ENCODE results near the gene RAX.

Gene RAX

DNA sequence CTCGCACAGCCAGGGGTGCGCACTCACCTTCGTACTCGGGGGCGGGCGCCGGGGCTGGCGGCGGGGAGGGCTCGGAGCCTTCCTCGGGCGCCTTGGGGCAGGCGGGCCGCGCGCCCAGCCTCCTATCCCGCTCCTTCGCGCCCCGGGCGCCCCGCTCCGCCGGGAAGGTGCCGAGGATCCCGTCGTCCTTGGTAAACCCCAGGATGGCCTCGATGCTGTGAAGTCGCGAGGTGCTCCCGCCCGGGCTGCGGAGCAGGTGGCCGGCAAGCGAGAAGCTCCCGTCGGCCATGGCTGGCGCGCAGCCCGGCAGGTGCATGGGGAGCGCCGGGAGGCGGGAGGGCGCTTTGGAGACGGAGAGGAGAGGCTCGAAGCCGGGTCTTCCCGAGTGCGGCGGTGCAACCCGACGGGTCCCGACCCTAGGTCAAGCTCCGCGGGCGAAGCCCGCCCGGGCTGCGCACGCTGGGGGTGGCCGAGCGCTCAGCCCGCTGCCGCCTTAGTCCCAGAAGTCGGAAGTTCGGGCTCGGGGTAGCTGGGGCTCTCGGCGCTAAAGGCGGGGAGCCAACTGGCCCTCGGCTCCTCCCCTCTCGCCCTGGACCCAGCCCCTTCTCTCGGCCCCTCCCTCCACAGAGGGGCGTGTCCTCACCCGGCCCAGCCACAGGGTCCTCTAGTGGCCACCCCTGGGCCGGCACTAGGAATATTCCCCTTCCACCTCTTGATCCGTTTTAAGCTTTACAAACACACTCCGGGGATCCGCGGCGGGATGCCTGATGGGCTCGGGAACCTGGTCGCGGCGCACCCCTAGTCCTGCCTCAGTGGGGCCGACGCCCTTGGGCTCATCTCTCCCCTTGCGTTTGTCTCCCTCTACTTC lies at the start of gene RAX:
TSS of gene RAX (minus strand) at position 564 of the 868 bp plus-strand sequence. CDS start at position 316, 248 bp downstream.
- peak; percentile 77 for DNase-seq

DNA sequence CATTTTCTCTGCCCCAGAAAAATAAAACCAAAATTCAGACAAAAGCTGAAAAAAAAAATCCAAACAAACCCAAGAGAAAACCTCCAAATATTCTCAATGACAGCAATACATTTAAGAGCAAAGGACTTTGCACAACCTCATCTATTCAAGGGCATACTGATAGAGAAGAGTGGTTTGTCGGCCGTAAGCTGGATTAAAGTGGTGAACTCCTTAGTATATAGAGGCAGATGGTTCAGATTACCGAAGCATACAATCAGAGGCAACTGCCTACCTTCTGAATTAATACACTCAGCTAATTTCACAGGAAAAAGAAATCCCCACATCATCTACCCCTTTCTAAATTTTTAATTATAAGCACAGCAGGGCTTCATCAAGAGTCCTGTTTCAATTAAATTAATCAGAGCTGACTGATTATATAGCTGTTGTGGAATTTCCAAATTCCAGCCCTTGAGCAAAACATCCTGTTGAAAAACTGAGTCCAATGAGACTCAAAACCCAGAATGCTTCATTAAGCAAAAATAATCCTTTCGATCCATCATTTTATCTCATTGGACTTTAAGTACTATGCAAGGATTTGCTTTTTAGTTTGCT lies 45.3 kb upstream of the RAX start, which contains the start of gene CPLX4:
TSS of gene CPLX4 (minus strand) at position 190 of the 591 bp plus-strand sequence. CDS start at position 3, 187 bp downstream.
- DNase-seq = no peak

DNA sequence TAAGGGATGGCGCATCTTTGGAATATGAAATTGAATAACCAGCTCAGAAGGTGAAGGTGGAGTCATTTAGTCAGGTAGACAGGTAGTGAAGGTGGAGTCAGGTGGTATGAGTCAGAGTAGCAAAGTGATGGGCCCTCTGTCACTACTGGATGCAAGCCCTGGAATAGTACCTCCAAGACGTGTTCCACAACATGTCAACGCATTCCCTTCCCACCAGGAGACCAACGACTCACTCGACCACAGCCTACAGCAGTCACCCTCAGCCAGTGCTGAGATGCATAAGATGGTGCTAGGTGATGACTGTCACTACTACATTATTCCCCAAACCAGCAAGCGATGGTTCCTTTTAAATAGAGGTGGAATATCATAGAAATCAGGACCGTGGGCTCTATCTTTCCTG lies 38.4 kb upstream of the RAX start:
- DNase-seq = no peak

DNA sequence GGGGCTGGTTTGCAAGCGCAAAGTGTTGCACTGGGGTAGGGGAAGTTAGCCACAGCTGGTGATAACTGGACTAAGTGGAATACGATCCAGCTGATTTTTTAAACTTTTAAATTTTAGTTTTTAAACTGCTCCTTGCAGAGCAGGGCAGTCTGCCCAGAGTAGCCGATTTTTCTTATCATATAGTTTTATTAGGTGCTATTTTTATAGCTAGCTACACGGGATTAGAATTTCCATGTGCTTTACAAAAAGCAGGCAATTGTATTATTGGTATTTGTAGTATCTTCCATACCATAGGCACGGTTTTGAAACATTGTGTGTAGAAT lies 35.6 kb upstream of the RAX start:
- DNase-seq = no peak

DNA sequence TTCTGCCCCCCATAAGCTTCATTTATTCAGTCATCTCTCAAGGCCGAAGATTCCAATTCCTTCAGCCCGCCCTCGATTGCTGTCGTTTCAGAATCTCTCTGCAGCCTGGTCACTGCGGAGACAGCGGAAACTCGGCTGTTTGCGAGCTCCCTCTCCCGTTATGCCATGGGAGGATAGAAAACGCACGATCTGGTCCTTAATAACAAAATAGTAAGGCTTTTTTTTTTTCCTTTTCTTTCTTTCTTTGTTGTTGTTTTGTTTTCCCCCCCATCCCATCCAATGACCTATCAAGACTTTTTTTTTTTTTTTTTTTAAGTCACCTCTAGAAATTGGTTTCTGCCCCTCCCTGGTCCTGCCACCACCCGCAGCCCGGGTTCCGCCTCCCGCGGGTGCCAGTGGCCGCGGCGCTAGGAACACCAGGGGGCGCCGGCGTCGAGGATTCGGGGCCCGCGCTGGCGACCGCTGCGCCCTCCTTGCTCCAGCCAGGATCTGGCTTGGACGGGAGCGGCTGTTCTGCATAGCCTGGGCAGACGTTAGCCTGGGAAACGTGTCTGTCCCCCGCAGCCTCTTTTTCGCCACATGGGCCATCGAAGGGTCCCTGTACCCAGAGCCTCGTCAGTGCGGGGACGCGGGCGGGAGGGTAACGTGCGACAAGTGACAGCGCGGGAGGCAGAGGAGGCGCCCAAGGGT lies 35.1 kb upstream of the RAX start:
- DNase-seq = peak; percentile 76

DNA sequence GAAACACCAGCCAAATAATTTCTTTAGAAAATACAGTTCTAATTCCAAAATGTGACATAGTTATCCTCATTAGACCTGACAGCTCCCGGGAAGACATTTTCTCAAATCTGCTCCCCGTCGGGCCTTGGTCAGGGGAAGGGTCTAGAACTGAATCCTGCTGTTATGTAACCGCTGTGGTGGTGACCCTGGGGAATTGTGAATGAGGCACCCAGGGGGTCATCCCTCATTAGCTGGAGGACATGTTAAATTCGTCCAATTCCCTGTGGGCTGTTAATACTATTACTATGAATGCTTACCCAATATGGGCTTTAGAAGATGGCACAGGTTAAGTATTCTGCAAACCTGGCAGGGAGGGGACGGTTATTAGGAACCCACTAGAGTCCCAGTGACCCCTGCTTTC lies 33.4 kb upstream of the RAX start:
- DNase-seq = no peak

DNA sequence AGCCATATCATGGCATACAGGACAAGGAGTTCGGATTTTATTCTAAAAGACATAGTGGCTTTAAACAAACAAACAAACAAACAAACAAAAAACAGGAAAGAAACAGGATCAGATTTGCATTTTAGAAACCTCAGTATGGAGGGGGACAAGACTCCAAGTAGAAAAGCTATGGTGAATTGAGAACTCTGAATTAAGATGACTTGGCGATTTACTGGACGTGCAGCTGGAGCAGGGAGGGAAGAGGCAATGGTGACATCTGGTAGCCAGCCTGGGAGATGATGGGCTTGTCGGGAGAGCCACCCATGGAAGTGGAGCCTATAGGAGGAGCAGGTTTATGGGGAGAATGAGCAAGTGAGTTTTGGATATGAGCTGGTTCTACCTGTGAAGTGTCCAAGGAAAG lies 32.0 kb upstream of the RAX start:
- no peak for DNase-seq

DNA sequence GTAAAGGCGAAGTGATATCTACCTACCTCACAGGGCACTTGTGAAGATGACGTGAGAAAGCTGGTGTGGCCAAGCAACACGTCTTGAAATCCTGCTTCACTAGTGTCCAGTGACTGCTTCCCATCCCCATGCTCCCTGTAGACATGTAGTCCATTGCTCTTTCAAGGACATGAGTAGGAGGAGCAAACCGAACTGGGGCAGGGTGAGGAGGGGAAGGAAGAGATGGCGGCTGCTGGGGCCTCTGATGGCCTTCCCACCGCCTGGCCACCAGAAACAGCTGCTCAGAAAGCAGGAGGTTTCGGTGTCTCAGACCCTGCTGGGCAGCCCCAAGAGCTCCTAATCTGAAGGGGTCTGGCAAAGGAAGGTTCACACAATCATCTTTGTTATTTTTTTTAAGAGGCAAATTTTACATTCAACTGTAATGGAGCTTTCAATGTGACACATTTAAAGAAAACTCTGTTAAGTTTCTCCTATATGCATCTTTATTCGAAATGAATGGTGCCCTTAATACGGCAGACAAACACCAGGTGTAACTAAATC lies 30.5 kb upstream of the RAX start:
- no peak for DNase-seq

DNA sequence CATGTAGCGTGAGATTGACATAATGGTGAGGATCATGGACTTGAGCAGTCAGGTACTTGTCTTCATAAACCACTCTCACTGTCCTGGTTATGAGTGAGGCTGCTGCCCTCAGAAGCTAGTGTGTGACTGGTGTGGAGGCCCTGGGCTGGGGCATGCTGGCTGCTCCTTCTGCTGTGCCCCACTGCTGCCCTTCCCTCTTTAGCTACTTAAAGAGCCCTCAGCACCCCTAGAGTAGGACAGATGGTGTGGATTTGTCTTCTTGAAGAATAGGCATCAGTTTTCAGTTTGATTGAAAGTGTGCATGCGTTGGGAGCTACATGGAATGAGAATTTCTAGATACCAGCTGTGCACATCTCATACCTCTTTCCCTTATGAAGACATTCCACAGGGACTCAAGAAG lies 29.8 kb upstream of the RAX start:
- DNase-seq = no peak

DNA sequence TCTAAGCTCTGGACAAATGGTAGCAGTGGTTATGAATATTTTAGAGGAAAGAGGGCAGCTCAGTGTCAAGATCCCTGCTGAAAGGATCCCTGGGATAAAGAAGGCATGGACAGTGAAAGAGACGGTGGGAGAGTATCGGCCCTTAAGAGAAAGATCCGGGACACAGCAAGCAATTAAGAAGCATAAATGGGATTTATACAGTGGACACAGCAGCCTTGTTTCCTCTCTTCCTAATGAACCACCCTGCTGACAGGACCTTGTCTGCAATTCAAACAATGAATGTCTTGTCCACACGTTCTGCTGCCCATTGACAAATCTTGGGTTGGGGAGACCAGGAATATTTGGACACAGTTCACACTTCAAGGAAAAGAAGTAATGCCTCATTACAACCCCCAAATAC lies 28.7 kb upstream of the RAX start:
- no peak for DNase-seq

DNA sequence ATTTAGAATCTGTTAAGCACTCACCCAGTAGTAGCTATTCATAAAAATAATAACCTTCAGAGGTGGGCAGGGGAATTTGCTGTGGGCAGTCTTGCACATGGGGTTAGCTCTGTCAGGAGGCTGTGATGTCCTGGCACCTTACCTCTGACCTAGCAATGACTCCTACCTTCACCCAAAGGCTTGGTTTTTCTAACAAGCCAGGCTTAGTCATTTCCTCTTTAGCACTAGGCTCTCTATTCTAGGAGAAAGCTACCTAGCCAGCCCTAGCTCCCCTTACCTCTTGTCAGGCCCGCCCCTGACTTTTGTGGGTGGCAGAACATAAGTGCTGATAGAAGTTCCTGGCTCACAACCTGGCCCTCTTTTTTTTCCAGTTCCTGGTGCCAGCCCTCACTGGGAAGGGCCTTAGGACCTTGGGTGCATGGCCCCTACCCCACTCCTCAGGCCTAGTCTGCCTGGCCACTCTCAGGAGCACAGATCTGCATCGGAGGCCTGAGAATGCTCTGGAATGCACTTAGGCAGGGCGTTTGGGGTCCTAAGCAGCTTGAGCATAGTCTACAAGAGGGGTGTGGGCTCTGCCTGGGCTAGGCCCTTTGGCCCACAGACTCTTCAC lies 27.5 kb upstream of the RAX start:
- no peak for DNase-seq

DNA sequence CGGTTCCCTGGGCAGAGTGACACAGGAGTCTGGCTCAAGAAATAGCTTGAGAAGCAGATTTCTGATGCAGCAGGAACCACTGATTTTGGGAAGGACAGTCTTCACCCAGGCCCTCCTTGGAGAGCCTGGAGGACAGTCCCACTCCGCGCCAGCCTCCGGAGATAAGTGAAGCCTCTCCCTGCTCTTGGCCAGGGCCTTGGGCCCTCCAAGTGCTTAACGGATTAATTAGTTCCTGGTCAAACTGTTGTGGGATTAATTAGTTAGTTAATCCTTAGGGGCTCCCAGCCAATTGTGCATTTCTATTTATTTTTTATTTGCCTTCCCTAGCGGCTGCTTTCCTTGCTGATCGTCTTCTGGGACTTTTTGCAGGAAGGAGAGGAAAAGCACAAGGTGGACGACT lies 25.6 kb upstream of the RAX start:
- DNase-seq = no peak

DNA sequence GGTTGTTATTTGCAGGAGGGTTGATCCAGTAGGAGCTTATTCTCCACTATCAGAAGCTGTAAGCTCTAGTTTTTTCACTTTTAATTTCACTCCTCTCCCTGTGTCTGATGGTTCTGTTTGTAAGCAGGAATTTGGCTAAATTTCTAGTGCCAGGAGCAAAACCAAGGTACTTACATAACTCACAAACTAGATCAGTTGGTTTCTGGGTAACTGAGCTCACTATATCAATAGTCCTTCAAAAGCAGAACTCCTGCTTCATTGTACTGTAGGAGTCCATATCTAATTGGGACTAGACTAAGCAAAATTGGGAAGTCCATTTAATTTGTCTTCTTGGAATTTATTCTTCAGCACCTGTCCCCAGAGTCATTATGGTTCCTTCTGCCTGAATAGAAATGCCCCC lies 20.1 kb upstream of the RAX start:
- no peak for DNase-seq

DNA sequence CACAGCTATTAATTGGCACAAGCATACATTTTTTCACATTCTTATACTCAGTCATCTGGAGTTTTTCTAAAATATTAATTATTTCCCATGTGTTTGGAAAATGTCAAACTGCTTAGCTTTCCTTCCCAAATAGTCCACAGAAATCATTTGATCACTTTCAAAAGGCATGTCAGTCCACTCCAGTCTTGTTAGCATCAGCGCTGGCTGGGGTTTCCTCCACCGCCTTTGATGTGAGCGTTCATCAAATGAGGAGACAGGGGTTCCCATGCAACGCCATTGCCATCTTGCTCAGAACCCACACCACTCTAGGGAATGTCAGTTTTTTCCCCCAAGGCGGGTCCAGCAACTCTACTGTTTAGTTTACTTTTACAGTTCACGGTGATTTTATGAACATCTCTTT lies 13.1 kb upstream of the RAX start:
- DNase-seq = no peak

DNA sequence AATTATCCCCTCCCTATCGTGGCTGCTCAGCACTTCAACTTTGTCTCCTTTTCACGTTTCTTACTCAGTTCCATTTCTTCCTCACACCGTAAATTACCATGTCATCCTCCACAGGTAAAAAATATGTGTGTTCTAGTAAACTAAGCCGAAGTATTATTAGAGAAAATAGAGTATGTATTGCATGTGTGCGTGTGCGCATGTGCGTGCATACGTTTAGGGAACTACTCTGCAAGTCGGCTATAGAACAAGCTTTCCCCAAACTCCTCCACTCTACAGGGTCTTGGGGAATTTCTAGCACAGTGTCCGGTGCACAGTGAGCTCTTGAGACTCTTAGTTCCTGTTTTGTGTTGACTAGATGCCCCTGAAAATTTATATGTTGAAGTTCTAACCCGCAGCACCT lies 9.1 kb upstream of the RAX start:
- DNase-seq = no peak

DNA sequence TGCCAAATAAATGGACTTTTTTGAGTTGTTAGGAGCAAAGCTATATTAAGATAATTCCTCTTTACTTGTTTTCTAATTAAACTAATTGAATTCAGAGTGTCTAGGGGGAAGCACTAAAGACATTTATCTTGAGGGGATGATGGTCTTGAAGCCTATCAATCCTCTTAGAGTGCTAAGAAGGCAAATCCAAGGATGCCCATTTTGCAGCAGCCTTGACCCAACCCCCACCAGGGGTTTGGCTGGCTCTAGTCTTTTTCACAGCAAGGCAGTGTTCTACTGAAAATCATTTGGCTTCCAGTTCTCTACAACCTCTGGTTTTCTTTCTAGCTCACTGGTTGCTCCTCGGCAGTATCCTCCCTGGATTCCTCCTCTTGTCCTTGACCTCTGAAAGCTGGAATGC lies 6.5 kb upstream of the RAX start:
- DNase-seq = no peak

DNA sequence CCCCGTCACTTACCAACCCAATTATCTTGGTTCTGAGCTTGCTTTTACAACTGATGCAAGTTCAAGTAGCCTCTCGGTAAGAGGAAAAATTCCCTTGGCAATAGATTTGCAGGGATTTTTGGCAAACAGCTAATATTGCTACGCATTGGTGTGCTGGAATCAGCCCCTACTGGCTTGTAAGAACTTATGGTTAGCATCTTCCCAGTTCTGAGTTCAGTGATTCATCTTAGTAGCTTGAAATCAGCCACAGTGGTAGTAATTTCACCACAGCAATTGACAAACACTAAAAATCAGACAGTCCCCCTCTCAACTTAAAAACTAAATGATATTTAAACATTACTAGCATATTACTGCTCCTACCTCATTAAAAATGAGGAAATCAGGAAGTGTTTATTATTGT lies 5.9 kb upstream of the RAX start:
- DNase-seq = no peak

DNA sequence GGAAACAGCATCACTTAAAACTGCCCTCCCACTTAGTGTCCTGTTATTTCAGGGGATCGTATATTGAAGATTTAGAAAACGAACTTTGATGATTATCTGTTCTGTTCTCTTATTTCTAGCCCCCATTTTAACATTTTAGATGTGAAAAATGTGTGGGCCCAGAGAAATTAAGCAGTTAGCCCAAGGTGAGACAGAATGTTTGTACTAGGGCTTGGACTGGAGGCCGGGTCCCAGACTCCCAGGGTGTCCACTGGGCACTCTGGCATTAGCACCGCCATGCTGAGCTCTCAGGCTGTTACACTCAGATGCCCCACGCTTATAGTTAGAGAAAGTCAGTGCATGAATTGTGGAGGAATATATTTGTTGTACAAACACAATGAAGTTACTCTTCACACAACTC lies 5.5 kb upstream of the RAX start:
- no peak for DNase-seq

DNA sequence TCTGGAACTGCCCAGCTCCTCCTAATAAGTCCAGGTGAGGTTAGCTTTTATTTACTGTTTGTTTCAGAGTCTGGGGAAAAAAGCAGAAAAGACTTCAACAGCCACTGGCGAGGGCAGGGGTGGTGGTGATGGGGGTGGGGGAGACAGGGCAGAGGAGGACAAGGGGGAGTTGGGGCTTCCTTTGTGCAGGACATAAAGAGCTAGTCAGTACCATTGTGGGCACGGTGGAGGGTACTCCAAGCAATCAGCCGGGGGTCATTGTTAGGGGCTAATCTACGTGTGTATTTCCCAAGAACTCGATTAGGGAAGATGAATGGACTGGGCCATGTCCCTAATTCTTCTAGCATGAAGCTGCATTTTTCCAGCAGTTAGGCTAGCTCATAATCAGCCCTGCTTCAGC lies 2.8 kb upstream of the RAX start:
- no peak for DNase-seq

DNA sequence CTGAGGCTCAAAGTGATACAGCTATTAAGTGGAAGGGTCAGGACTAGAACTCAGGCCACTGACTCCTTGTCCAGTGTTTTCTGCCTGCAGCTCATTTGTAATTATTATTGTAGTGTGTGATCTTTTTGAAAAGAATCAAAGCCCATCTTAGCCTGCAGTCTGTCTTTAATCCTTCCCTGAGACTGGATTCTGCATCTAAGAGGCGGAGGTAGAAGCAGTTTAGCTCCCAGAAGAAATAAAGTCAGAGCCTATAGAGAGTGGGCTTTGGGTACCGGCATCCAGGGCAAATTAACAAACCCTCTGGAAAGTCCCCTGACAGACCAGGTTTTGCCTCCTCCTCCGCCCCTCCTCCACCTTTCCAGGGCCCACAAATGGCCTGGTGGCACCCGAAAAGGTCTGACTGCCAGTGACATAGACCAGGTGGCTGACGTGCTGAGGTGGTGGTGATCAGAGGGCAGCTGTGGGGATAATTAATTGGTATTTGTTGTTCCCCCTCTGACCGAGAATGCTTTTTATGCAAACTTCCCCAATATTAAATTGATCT lies 2.2 kb upstream of the RAX start:
- DNase-seq = no peak

DNA sequence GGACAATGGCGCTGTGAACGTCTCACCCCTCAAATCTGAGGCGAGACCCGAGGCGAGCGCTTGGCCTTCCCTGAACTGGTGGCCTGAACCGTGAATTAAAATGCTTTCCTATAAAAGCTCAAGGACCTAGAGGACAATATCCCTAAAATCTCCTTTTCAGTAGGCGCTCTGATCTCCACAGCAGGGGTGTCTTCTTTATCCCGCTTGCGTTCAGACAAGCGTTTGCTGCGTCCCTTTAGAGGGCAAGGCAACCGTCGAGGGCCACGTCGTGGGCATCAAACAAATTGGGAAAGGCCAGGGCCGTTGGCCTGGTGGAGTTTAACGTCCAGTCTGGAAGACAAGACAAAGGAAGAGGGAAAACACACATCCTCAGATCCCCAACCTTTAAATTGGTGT lies 1.3 kb upstream of the RAX start:
- DNase-seq = no peak

DNA sequence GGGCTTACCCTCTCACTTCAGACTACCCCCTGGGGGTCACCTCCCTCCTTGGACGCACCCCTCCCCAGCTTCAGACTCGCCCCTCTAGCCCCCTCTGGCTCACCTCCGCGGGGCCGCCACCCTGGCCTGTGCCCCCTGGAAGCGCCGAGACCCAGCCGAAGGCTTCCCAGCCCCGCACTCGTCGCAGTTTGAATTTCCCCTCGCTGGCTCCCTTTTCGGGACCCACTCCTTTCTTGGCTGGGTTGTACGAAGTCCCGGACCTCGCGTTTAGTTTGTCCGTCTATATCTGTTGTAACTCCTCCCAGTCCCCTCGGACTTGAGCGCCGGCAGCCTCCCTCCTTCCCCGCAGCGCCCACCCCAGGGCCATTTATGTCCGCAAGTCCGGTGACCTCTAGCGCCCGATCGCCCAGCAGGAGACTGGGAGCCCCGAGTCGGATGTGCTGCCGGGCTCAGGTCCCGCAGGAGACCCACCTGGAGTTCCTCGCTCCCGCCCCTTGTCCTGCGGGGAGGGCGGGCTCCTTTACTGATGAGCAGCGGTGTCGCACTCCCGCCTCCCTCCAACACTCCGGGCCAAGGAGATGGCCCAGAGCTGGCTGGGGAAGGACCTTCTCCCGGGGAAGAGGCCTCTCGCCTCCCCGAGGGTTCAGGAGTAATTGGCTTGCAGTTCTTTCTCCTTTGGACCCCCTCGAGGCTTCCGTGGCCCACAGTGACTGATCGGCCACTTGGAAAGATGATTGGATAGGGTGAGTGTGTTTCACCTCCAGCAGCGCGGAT lies 692 bp upstream of the RAX start:
- no peak for DNase-seq

Measured in hematopoietic multipotent progenitor cell treated with erythropoietin and hydrocortisone succinate and interleukin-3 and kit ligand, for 4 days (in vitro differentiated cells).